HL-60 (cell line): ENCODE data around the gene TP53INP2.

Experiments used
- DNase-seq, 2 experiments: peaks; one replicate each; pipeline ENCODE4 v3.0.0-alpha.2; 2010 to 2020; ENCODE audit warnings: low read depth in 1 of 2, low spot score in 1 of 2
- H3K27ac ChIP-seq: fragments of 250-450 bp; sonication (Bioruptor Pico); replicated peaks from 2 replicates; pipeline ENCODE4 v1.5.1; 2020; ENCODE audit warnings: mild to moderate bottlenecking, moderate library complexity
- H3K27me3 ChIP-seq: fragments of 250-450 bp; sonication (Bioruptor Pico); 2 replicates; pipeline ENCODE4 v1.5.1; 2021; ENCODE audit warnings: mild to moderate bottlenecking, moderate library complexity; ENCODE audit not compliant: insufficient read depth, poor library complexity, severe bottlenecking
- H3K4me3 ChIP-seq: replicated peaks from 2 replicates; pipeline ENCODE4 v1.5.1; 2011; ENCODE audit warnings: mild to moderate bottlenecking, control low read depth, low read length; ENCODE audit not compliant: insufficient read depth
- CTCF ChIP-seq: IDR thresholded peaks from one replicate; pipeline ENCODE4 v1.5.1; 2011; ENCODE audit warnings: low read length, control low read depth, inconsistent platforms; ENCODE audit not compliant: insufficient read depth
- GABPA ChIP-seq: IDR thresholded peaks from 2 replicates; pipeline ENCODE4 v1.6.1; 2012; ENCODE audit warnings: low read depth
- POLR2AphosphoS5 ChIP-seq: IDR thresholded peaks from 2 replicates; pipeline ENCODE4 v1.6.1; 2012; ENCODE audit warnings: low read depth
- SPI1 ChIP-seq: IDR thresholded peaks from 2 replicates; pipeline ENCODE4 v1.6.1; 2012; ENCODE audit warnings: low read depth, mild to moderate bottlenecking, borderline replicate concordance
- TF ChIP-seq, protein P1 (sequence below): IDR thresholded peaks from 2 replicates; pipeline ENCODE4 v1.6.1; 2012; ENCODE audit warnings: low read depth; ENCODE audit not compliant: insufficient replicate concordance

The TP53INP2 gene

GRCh38 chr20:34669094-34669493, 35.0 kb upstream of the TP53INP2 start:
- no peak overlapping the region for H3K4me3 ChIP-seq
- H3K27me3 ChIP-seq = no peaks in the 10 kb centered on the region
- TF ChIP-seq GABPA (no peak), CTCF (no peak), POLR2AphosphoS5 (no peak), SPI1 (no peak)
- TF ChIP-seq, protein P1, sequence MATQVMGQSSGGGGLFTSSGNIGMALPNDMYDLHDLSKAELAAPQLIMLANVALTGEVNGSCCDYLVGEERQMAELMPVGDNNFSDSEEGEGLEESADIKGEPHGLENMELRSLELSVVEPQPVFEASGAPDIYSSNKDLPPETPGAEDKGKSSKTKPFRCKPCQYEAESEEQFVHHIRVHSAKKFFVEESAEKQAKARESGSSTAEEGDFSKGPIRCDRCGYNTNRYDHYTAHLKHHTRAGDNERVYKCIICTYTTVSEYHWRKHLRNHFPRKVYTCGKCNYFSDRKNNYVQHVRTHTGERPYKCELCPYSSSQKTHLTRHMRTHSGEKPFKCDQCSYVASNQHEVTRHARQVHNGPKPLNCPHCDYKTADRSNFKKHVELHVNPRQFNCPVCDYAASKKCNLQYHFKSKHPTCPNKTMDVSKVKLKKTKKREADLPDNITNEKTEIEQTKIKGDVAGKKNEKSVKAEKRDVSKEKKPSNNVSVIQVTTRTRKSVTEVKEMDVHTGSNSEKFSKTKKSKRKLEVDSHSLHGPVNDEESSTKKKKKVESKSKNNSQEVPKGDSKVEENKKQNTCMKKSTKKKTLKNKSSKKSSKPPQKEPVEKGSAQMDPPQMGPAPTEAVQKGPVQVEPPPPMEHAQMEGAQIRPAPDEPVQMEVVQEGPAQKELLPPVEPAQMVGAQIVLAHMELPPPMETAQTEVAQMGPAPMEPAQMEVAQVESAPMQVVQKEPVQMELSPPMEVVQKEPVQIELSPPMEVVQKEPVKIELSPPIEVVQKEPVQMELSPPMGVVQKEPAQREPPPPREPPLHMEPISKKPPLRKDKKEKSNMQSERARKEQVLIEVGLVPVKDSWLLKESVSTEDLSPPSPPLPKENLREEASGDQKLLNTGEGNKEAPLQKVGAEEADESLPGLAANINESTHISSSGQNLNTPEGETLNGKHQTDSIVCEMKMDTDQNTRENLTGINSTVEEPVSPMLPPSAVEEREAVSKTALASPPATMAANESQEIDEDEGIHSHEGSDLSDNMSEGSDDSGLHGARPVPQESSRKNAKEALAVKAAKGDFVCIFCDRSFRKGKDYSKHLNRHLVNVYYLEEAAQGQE = no peak
- H3K27ac ChIP-seq = no peak overlapping the region
- DNase-seq = no peak

- no peaks in the 10 kb centered on the region for H3K27me3 ChIP-seq
- no peak for TF ChIP-seq POLR2AphosphoS5
- TF ChIP-seq GABPA = no peak
- TF ChIP-seq CTCF = no peak
- TF ChIP-seq SPI1 = no peak
- H3K27ac ChIP-seq = no peak overlapping the region
- no peak overlapping the region for H3K4me3 ChIP-seq
- no peak for DNase-seq
Observed at GRCh38 chr20:34673412-34673811, 30.7 kb upstream of the TP53INP2 start.

DNA sequence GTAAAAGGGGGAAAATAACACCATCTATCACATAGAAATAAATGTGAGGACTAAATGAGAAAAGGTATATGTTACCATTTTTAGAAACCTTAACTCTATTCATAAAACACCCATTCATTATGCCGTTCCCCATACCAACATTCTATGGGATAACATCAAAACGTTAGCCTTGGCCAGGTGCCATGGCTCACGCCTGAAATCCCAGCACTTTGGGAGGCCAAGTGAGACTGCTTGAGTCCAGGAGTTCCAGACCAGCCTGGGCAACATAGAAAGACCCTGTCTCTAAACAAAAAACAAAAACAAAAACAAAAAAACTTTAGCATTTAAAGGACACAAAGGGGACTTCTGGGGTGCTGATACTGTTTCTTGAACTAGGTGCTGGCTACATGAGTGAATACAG, 28.6 kb upstream of the TP53INP2 start:
- Histone ChIP-seq H3K27me3 (no peaks in the 10 kb centered on the region), H3K4me3 (no peak overlapping the region), H3K27ac (no peak overlapping the region)
- TF ChIP-seq GABPA = no peak
- TF ChIP-seq, protein P1 = no peak
- no peak for TF ChIP-seq SPI1
- no peak for TF ChIP-seq POLR2AphosphoS5
- TF ChIP-seq CTCF = no peak
- no peak for DNase-seq

GRCh38 chr20:34675993-34676641, 28.0 kb upstream of the TP53INP2 start:
- Histone ChIP-seq H3K27me3 (no peaks in the 10 kb centered on the region), H3K27ac (peak overlapping the region; percentile 96), H3K4me3 (peak overlapping the region; percentile 90)
- DNase-seq = no peak
- TF ChIP-seq, protein P1 = no peak
- TF ChIP-seq POLR2AphosphoS5 (no peak), GABPA (no peak), CTCF (no peak), SPI1 (no peak)
